ENCODE results near the gene BAHCC1.

GRCh38 chr17:81469266-81469665 lies 74.0 kb downstream of the BAHCC1 start:
- no peak for TF ChIP-seq POLR2A (IDR thresholded peaks at IDR 0.05; ENCODE audit: low read length)
- TF ChIP-seq GATA1 (IDR thresholded peaks at IDR 0.05; ENCODE audit: low read depth, low read length), result no peak
